Effector CD4-positive, alpha-beta T cell (primary cell): ENCODE results near the gene IFNA13. TPM values are rescaled to one million over a fixed set of nuclear protein-coding genes. Genes with fewer than 3 reads are reported as not detected.
"Not testable (repeated sequence)": the region's sequence is repeated elsewhere in the genome, so short reads cannot be mapped to it uniquely, and the experiment has no call there.

Experiments used
- DNase-seq: peaks from one replicate; pipeline ENCODE4 v3.0.0-alpha.2; 2020
- total RNA-seq: gene quantifications from one replicate; lab custom pipeline; 2026; lab: John Stamatoyannopoulos, UW

The IFNA13 gene
- not detected for total RNA-seq

GRCh38 chr9:21367957-21368356 is at the start of gene IFNA13:
Gene IFNA13, minus strand, starts transcription at chr9:21368057. Its CDS starts 47 bp downstream, at chr9:21368010.
- DNase-seq, result no peak

DNA sequence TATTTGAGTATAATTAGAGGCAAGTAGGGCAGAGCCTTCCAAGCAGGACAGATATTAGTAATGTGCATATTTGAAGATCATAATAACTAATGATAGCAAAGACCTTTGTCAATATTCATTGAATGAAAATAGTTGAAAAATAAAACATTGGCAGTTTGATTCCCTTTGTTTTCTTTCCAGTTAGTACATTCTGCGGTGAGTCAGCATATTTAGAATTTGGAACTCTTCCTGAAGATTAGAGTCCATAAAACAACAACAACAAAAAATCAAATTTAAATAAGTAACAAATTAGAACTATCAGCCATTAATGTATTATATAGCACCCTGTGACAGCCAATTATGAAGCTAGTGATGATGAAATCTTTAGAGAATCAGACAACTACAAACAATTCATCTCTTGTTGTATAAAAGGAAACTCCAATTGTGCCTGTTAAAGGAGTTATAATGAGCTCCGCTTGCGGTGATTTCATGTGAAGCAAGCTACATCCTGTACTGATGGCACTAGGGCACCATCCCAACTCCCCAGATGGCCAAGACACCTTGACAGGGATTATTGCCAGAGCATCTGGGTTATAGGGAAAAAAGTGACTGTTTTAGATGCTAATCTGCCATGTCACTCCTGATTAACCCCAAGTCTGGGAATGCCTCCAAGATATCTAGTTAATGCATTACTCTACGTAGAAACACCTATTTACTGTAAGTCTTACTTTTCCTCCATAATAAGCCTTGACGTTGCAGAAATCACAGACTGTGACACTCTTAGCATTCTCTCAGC is 47.8 kb upstream of the IFNA13 start:
- no peak for DNase-seq

DNA sequence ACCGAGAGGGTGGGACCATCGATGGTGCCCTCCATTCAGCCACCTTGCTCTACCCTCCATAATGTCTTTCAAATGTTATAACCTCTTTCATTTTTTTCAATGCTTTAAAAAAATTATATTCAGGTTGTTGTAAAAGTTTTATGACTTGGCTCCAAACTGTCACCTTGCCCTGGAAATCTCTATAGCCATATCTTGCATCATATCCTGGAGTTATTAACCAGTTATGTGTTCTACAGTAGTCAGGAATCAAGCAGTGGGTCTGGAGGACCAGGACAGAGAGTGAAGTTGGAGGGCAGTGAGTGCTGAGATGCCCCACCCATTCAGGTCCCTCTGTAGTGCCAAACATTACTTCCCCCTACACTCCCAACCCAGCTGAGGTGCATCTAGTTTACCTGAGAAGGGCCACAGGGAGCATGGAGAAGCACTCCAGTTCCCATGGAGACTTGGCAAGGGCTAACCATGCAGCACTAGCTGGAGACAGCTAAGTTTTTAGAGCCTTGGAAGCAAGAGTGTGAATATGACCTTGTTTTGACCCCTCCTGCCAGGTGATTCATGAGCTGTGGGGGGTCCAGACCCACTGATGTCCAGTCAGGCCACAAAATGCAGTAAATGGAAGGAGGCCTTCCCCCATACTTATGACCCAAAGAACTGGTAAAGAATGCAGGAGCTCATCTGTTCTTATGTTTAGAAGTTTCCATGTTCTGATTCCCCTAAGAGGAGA is 46.5 kb upstream of the IFNA13 start:
- DNase-seq, result no peak

GRCh38 chr9:21413624-21414023 is 45.8 kb upstream of the IFNA13 start:
- DNase-seq, result no peak

GRCh38 chr9:21413151-21413550 is 45.3 kb upstream of the IFNA13 start:
- no peak for DNase-seq

DNA sequence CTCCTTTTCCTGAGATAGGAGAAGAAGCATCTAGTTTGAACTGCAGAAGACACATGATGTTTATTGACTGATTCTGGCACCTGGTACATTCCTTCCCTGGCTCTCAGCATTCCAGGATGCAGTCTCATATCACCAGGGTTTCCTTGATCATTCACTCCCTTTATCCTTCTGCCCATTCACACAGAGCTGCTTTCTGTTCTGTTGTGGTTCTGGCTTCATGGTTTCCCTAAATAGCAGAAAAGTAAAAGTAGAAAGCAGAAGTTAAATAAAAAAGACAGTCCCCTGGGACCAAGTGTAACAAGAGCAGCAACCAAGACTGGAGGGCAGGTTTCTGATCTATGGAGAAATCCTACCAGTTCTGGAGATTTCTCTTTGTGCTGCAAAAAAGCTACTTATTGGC is 44.2 kb upstream of the IFNA13 start:
- DNase-seq, result no peak

GRCh38 chr9:21408817-21409216 is 41.0 kb upstream of the IFNA13 start, which contains the start of gene IFNA8:
Gene IFNA8, plus strand, starts transcription at chr9:21409117. Its CDS starts 60 bp downstream, at chr9:21409177.
- DNase-seq, result no peak

GRCh38 chr9:21404146-21404545 is 36.3 kb upstream of the IFNA13 start:
- DNase-seq, result no peak

GRCh38 chr9:21402386-21403251 is 34.8 kb upstream of the IFNA13 start:
- DNase-seq, result no peak

- DNase-seq, result no peak
Observed at GRCh38 chr9:21399956-21400355, 32.1 kb upstream of the IFNA13 start.

DNA sequence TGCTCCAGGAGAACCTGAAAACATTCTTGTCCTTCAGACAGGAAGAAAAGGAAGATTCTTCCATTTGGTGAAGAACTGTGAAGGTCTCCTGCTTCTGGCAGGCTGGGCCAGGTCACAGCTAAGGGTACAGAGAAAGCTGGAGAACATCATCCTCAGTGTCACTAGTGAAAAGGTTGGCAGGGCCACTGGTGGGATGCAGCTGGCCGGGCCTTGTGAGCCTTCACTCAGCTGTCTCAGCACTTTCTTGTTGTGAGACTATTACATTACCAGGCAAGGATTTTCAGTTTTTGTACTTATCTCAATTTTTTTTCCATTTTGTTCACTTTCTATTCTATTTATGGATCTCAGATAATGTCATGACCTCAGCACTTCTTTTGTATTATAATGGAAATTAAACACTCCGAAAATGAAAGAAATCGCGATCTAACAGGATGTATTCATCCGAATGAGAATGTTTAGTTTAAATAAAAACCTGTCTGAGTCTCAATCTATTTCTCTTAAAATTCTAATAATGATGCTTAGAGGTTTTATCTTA is 31.2 kb upstream of the IFNA13 start:
- no peak for DNase-seq

DNA sequence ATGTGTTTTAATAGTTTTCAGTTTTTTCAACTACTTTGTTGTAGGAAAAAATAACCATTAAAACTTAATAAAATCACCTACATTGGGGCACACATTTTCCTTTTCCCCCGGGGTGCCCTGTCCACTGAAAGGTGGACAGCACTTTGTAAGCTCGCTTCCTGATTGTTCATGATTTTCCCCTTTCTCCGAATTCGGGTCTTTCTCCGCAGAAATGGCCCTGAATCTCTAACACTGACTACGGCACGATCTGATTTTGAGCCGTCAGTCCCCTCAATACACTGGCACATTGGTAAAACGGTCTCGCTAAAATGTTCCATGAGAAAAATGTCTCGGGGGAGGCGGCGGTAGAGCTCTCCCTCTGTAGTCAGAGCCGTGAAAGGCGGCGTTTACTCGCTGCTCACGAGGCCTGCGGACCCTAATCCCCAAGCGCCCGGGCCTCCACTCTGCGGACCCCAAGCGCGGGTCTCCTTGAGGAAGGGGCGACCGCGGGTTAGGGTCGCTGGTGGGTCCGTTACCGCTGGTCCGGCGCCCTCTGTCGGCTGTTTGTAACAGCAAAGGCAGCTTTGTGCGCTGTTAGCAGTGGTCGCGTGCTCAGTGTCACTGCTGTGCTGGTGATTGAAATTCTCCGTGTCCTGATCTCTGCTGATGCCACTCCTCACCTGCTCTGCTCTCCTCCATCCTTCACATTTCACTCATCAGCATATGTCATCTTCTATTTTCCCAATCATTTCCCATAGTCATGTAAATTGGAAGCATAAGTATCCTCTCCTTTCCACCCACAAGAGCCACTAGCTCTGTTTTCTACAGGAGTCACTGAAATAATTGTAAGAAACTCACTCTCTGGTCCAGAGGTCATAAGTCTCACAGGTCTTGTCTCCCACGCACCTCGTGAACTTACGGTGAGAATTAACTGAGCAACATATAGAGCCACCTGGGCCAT is 28.2 kb upstream of the IFNA13 start:
- peak; percentile 45 for DNase-seq

GRCh38 chr9:21392270-21392669 is 24.4 kb upstream of the IFNA13 start:
- DNase-seq, result no peak

- DNase-seq, result no peak
Observed at GRCh38 chr9:21385131-21385670, 17.3 kb upstream of the IFNA13 start, which contains the start of gene IFNA2. Gene IFNA2, minus strand, starts transcription at chr9:21385398. Its CDS starts 69 bp downstream, at chr9:21385329.

- no peak for DNase-seq
Observed at GRCh38 chr9:21383627-21384026, 15.8 kb upstream of the IFNA13 start.

DNA sequence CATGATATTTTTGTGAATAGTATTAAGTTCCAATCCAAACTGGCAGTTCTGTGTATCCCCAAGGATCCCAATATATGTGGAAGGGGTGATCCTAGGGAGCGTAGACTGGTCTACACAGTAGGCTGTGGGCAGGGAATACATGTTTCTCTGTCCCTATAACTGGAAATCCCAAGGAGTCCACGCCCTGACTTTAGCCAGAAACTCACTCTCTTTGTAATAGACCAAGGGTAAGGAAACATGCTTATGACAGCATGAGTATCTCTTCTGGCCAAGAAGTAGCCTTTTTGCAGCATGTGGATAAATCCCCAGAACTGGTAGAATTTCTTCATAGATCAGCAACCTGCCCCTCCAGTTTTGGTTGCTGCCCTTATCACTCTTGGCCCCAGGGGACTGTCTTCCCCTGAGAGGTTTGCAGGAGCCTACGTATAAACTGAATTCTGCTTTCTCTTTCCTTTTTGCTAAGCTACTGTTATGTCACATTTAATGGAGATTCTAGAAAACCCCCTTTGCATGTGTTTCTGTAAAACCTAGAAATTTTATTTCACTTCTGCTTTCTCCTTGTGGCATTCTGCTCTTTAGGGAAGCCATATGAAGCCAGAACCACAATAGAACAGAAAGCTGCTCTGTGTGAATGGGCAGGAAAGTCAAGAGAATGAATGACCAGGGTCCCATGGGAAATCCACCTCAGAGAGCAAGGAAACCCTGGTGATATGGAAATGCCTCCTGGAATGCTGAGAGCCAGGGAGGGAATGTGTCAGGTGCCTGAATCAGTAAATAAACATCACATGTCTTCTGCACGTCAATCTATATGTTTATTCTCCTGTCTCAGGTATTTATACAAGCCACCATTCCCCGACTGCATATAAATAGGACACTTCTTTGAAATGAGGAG is 13.8 kb upstream of the IFNA13 start:
- DNase-seq, result no peak

DNA sequence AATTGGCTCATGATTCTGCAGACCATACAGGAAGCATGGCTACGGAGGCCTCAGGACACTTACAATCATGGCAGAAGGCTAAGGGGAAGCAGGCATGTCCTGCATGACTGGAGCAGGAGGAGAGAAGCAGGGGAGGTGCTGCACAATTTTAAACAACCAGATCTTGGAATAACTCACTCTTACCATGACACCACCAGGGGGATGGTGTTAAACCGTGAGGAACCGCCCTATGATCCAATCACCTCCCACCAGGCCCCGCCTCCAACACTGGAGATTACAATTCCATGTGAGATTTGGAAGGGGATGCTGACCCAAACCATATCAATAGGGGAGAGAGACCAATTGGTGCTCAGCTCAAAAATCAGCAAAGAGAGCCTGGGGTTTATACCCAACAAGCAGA is 3.6 kb upstream of the IFNA13 start:
- not testable (repeated sequence) for DNase-seq

GRCh38 chr9:21367169-21367568 is 688 bp downstream of the IFNA13 start:
- DNase-seq, result not testable (repeated sequence)

- no peak for DNase-seq
Observed at GRCh38 chr9:21362287-21362686, 5.6 kb downstream of the IFNA13 start.
